Right cardiac atrium (tissue), 5 donors: ENCODE results near the gene TLDC2. TPM values are rescaled to one million over a fixed set of nuclear protein-coding genes. Genes with fewer than 3 reads are reported as not detected.
"Not testable (repeated sequence)": the region's sequence is repeated elsewhere in the genome, so short reads cannot be mapped to it uniquely, and the experiment has no call there.

ENCODE experiments used
- ATAC-seq, 2 donors: fragments of 200-7000 bp; cut with Tn5 transposase; one replicate each; pipeline versions ENCODE4 v1.8.0 to v1.9.1; 2020; ENCODE audit warnings: moderate library complexity in 2 of 2, mild to moderate bottlenecking in 1 of 2
- DNase-seq, 3 donors: peaks; one replicate each; pipeline ENCODE4 v3.0.0-alpha.2; 2020
- H3K27ac ChIP-seq: one replicate; pipeline ENCODE4 v1.5.1; 2013; ENCODE audit warnings: mild to moderate bottlenecking, low read length, control low read depth, moderate library complexity
- H3K27me3 ChIP-seq: one replicate; pipeline ENCODE4 v1.6.1; 2013; ENCODE audit not compliant: control insufficient read depth, insufficient read depth
- H3K4me1 ChIP-seq: one replicate; pipeline ENCODE4 v1.6.1; 2013; ENCODE audit warnings: low read length; ENCODE audit not compliant: control insufficient read depth, insufficient read depth
- H3K4me3 ChIP-seq: one replicate; pipeline ENCODE4 v1.5.1; 2013; ENCODE audit warnings: low read length, control low read depth
- H3K9me3 ChIP-seq: one replicate; pipeline ENCODE4 v1.6.1; 2013; ENCODE audit warnings: low read length; ENCODE audit not compliant: control insufficient read depth
- WGBS: extraction: QIAGEN DNeasy Blood & Tissue Kit; methylation state at CpG from one replicate; pipeline ENCODE4 v1.1.7; 2013; 5-methylcytosine and 5-hydroxymethylcytosine counted together
- intact Hi-C, 4 donors: fragments of 100-400 bp; cut with DNase I; formaldehyde crosslinking; loops; one replicate each; pipeline versions ENCODE4 v1.11.0 to v1.14.0; 2022 to 2023
- polyA plus RNA-seq: library from polyadenylated mRNA; stranded (reverse); fragments of 200-250 nt; gene quantifications from one replicate; pipeline ENCODE4 v1.2.3, GENCODE V29; 2013
- total RNA-seq, 4 donors: library from RNA; stranded (reverse); fragmentation: NEBNext Ultra II Directional; extraction: Animal tissue kit (Norgen Biotek cat#: 25700); gene quantifications; one replicate each; pipeline ENCODE4 v1.2.1, GENCODE V29; 2021
- donor health status: healthy with polysubstance abuse.
- donor health status: DM: no; HTN: yes; CAD: no.
- donor health status: DM: no; HTN: no; CAD: no.
- donor health status: DM: no; HTN: yes; CAD: no; lungs with severe emphysema.
- donor health status: DM: yes; HTN: yes; CAD: no.

Gene TLDC2
- total and polyA plus RNA-seq, 5 donors: 0.09 TPM; not detected in 4

- Histone ChIP-seq H3K27me3 (no peaks in the 10 kb centered on the region), H3K4me1 (no peaks in the 10 kb centered on the region), H3K9me3 (no peaks in the 10 kb centered on the region), H3K27ac (no peak overlapping the region), H3K4me3 (no peak overlapping the region)
- 63% methylated on average over 16 of the region's 16 CpGs for WGBS
- DNase-seq (no peak), ATAC-seq (peak in 1 of 2 donors; percentile 47)
- intact Hi-C loops: loop anchor here in 1 of 4 donors (10.0 kb wide), 1 partner anchor 77 kb away; no protein-coding TSS in a partner anchor
These were observed 4.0 kb upstream of the TLDC2 start for GRCh38 chr20:36871640-36872570.

- Histone ChIP-seq H3K4me1 (no peaks in the 10 kb centered on the region), H3K4me3 (no peak overlapping the region), H3K27ac (no peak overlapping the region), H3K27me3 (no peaks in the 10 kb centered on the region), H3K9me3 (no peaks in the 10 kb centered on the region)
- intact Hi-C loops: loop anchor here in 1 of 4 donors (10.0 kb wide), 1 partner anchor 78 kb away; no protein-coding TSS in a partner anchor
- peak in 1 of 3 donors; percentile 69 for DNase-seq
- WGBS: 44% methylated on average over 5 of the region's 5 CpGs
- ATAC-seq: peak in 1 of 2 donors; percentile 44
These were observed 3.1 kb upstream of the TLDC2 start for GRCh38 chr20:36872852-36873251.

GRCh38 chr20:36873498-36874189 is 2.3 kb upstream of the TLDC2 start:
- Histone ChIP-seq H3K27me3 (no peaks in the 10 kb centered on the region), H3K9me3 (no peaks in the 10 kb centered on the region), H3K27ac (no peak overlapping the region), H3K4me3 (no peak overlapping the region), H3K4me1 (no peaks in the 10 kb centered on the region)
- intact Hi-C loops: loop anchor here in 1 of 4 donors (10.0 kb wide), 1 partner anchor 79 kb away; no protein-coding TSS in a partner anchor
- 84% methylated on average over 13 of the region's 13 CpGs for WGBS
- no peak for ATAC-seq
- DNase-seq: no peak

GRCh38 chr20:36875093-36875492 is 845 bp upstream of the TLDC2 start:
- not testable (repeated sequence) for H3K27me3 ChIP-seq, DNase-seq, ATAC-seq, H3K27ac ChIP-seq, H3K4me1 ChIP-seq, H3K9me3 ChIP-seq, H3K4me3 ChIP-seq
- intact Hi-C loops: loop anchor here in 1 of 4 donors (10.0 kb wide), 1 partner anchor 80 kb away; no protein-coding TSS in a partner anchor
- WGBS: 82% methylated on average over 5 of the region's 5 CpGs

- Histone ChIP-seq H3K4me3 (no peak overlapping the region), H3K27me3 (no peaks in the 10 kb centered on the region), H3K9me3 (no peaks in the 10 kb centered on the region), H3K4me1 (no peaks in the 10 kb centered on the region), H3K27ac (no peak overlapping the region)
- 90% methylated on average over 3 of the region's 3 CpGs for WGBS
- ATAC-seq (no peak), DNase-seq (no peak)
- intact Hi-C loops: loop anchor here in 1 of 4 donors (10.0 kb wide), 1 partner anchor 82 kb away; no protein-coding TSS in a partner anchor
These were observed 515 bp downstream of the TLDC2 start for GRCh38 chr20:36876473-36876833.

GRCh38 chr20:36878941-36879340 is 3.0 kb downstream of the TLDC2 start:
- DNase-seq (no peak), ATAC-seq (no peak)
- Histone ChIP-seq H3K9me3 (no peaks in the 10 kb centered on the region), H3K4me1 (no peaks in the 10 kb centered on the region), H3K27me3 (no peaks in the 10 kb centered on the region), H3K27ac (no peak overlapping the region), H3K4me3 (no peak overlapping the region)
- intact Hi-C loops: loop anchor here in 1 of 4 donors (10.0 kb wide), 1 partner anchor 84 kb away; no protein-coding TSS in a partner anchor
- WGBS: 85% methylated on average over 10 of the region's 10 CpGs

- ATAC-seq (no peak), DNase-seq (no peak)
- 84% methylated on average over 11 of the region's 11 CpGs for WGBS
- Histone ChIP-seq H3K27ac (no peak overlapping the region), H3K4me3 (no peak overlapping the region), H3K9me3 (no peaks in the 10 kb centered on the region), H3K27me3 (no peaks in the 10 kb centered on the region), H3K4me1 (no peaks in the 10 kb centered on the region)
- intact Hi-C loops: no loop called here
These were observed 4.9 kb downstream of the TLDC2 start for GRCh38 chr20:36880741-36881250.

GRCh38 chr20:36881331-36881730 is 5.4 kb downstream of the TLDC2 start:
- Histone ChIP-seq H3K4me1 (no peaks in the 10 kb centered on the region), H3K27me3 (no peaks in the 10 kb centered on the region), H3K27ac (no peak overlapping the region), H3K4me3 (no peak overlapping the region), H3K9me3 (no peaks in the 10 kb centered on the region)
- intact Hi-C loops: no loop called here
- ATAC-seq (no peak), DNase-seq (no peak)
- 87% methylated on average over 16 of the region's 16 CpGs for WGBS

GRCh38 chr20:36881888-36882287 is 6.0 kb downstream of the TLDC2 start:
- ATAC-seq (no peak), DNase-seq (no peak)
- Histone ChIP-seq H3K4me3 (no peak overlapping the region), H3K27me3 (no peaks in the 10 kb centered on the region), H3K9me3 (no peaks in the 10 kb centered on the region), H3K4me1 (peaks cover 1% of the 10 kb centered on the region), H3K27ac (no peak overlapping the region)
- WGBS: 74% methylated on average over 4 of the region's 4 CpGs
- intact Hi-C loops: no loop called here

- intact Hi-C loops: no loop called here
These were observed 8.1 kb downstream of the TLDC2 start for GRCh38 chr20:36883977-36884535.

More at GRCh38 chr20:36883977-36884535, 8.1 kb downstream of the TLDC2 start:
- peaks cover 3% of the 10 kb centered on the region for H3K4me1 ChIP-seq
- ATAC-seq (no peak), DNase-seq (no peak)
- no peak overlapping the region for H3K4me3 ChIP-seq
- 79% methylated on average over 6 of the region's 6 CpGs for WGBS
- H3K27me3 ChIP-seq: no peaks in the 10 kb centered on the region
- H3K9me3 ChIP-seq: no peaks in the 10 kb centered on the region
- H3K27ac ChIP-seq: no peak overlapping the region
